ENCODE results near the gene HDAC4. TPM values are rescaled to one million over a fixed set of nuclear protein-coding genes. Genes with fewer than 3 reads are reported as not detected.

Gene HDAC4
- total RNA-seq, 2 experiments from 2014 or later: 30.0 to 35.8 TPM

- Mint-ChIP-seq H3K27ac (no peak overlapping the region), H3K4me3 (no peak overlapping the region), H3K36me3 (peaks cover 31% of the 10 kb centered on the region), H3K4me1 (ENCODE audit: low read depth) (no peaks in the 10 kb centered on the region), H3K27me3 (no peaks in the 10 kb centered on the region), H3K9me3 (no peaks in the 10 kb centered on the region)
- ChIA-PET POLR2A (no interaction called here), CTCF (no interaction called here)
- intact Hi-C loops (cut with micrococcal nuclease): no loop called here
- no peak for DNase-seq
Measured at GRCh38 chr2:239054921-239055320, 345.9 kb downstream of the HDAC4 start.

GRCh38 chr2:239053801-239054503 is 346.9 kb downstream of the HDAC4 start:
- Mint-ChIP-seq H3K27me3 (no peaks in the 10 kb centered on the region), H3K9me3 (no peaks in the 10 kb centered on the region), H3K36me3 (peaks cover 31% of the 10 kb centered on the region), H3K4me3 (no peak overlapping the region), H3K27ac (no peak overlapping the region), H3K4me1 (ENCODE audit: low read depth) (no peaks in the 10 kb centered on the region)
- no peak for DNase-seq
- intact Hi-C loops (cut with micrococcal nuclease): no loop called here
- ChIA-PET POLR2A (no interaction called here), CTCF (no interaction called here)

- CTCF ChIA-PET: no interaction called here
- no peaks in the 10 kb centered on the region for H3K4me1 Mint-ChIP-seq (ENCODE audit: low read depth)
- H3K9me3 Mint-ChIP-seq: no peaks in the 10 kb centered on the region
- H3K27ac Mint-ChIP-seq: no peak overlapping the region
- H3K27me3 Mint-ChIP-seq: no peaks in the 10 kb centered on the region
- intact Hi-C loops (cut with micrococcal nuclease): no loop called here
- no peak overlapping the region for H3K4me3 Mint-ChIP-seq
- POLR2A ChIA-PET: no interaction called here
- H3K36me3 Mint-ChIP-seq: peaks cover 31% of the 10 kb centered on the region
- DNase-seq: no peak
Measured at GRCh38 chr2:239052798-239053665, 347.8 kb downstream of the HDAC4 start.

- ChIA-PET POLR2A (no interaction called here), CTCF (no interaction called here)
- Mint-ChIP-seq H3K27ac (no peak overlapping the region), H3K4me3 (no peak overlapping the region), H3K36me3 (peaks cover 31% of the 10 kb centered on the region), H3K9me3 (no peaks in the 10 kb centered on the region), H3K27me3 (no peaks in the 10 kb centered on the region), H3K4me1 (ENCODE audit: low read depth) (no peaks in the 10 kb centered on the region)
- DNase-seq: no peak
- intact Hi-C loops (cut with micrococcal nuclease): no loop called here
Measured at GRCh38 chr2:239051891-239052445, 348.9 kb downstream of the HDAC4 start.

- no peaks in the 10 kb centered on the region for H3K4me1 Mint-ChIP-seq (ENCODE audit: low read depth)
- ChIA-PET CTCF (no interaction called here), POLR2A (no interaction called here)
- H3K36me3 Mint-ChIP-seq: peaks cover 31% of the 10 kb centered on the region
- H3K4me3 Mint-ChIP-seq: no peak overlapping the region
- no peak overlapping the region for H3K27ac Mint-ChIP-seq
- H3K9me3 Mint-ChIP-seq: no peaks in the 10 kb centered on the region
- H3K27me3 Mint-ChIP-seq: no peaks in the 10 kb centered on the region
- intact Hi-C loops (cut with micrococcal nuclease): no loop called here
- no peak for DNase-seq
Measured at GRCh38 chr2:239050252-239050649, 350.6 kb downstream of the HDAC4 start.

GRCh38 chr2:239049421-239050251 is 351.2 kb downstream of the HDAC4 start:
- no peak overlapping the region for H3K27ac Mint-ChIP-seq
- POLR2A ChIA-PET: no interaction called here

GRCh38 chr2:239048736-239049135 is 352.1 kb downstream of the HDAC4 start:
- Mint-ChIP-seq H3K4me3 (no peak overlapping the region), H3K4me1 (ENCODE audit: low read depth) (no peaks in the 10 kb centered on the region), H3K27ac (no peak overlapping the region), H3K36me3 (peaks cover 16% of the 10 kb centered on the region), H3K9me3 (no peaks in the 10 kb centered on the region), H3K27me3 (no peaks in the 10 kb centered on the region)
- no peak for DNase-seq
- POLR2A ChIA-PET: no interaction called here
- CTCF ChIA-PET: no interaction called here
- intact Hi-C loops (cut with micrococcal nuclease): no loop called here

More at GRCh38 chr2:239049421-239050251, 351.2 kb downstream of the HDAC4 start:
- CTCF ChIA-PET: no interaction called here
- intact Hi-C loops (cut with micrococcal nuclease): no loop called here
- Mint-ChIP-seq H3K9me3 (no peaks in the 10 kb centered on the region), H3K36me3 (peaks cover 25% of the 10 kb centered on the region), H3K4me1 (ENCODE audit: low read depth) (no peaks in the 10 kb centered on the region), H3K4me3 (no peak overlapping the region), H3K27me3 (no peaks in the 10 kb centered on the region)
- no peak for DNase-seq

GRCh38 chr2:239047861-239048260 is 353.0 kb downstream of the HDAC4 start:
- Mint-ChIP-seq H3K36me3 (peaks cover 9% of the 10 kb centered on the region), H3K27me3 (no peaks in the 10 kb centered on the region), H3K27ac (no peak overlapping the region), H3K9me3 (no peaks in the 10 kb centered on the region), H3K4me1 (ENCODE audit: low read depth) (no peaks in the 10 kb centered on the region), H3K4me3 (no peak overlapping the region)
- CTCF ChIA-PET: no interaction called here
- intact Hi-C loops (cut with micrococcal nuclease): no loop called here
- DNase-seq: no peak
- POLR2A ChIA-PET: no interaction called here

GRCh38 chr2:239047420-239047819 is 353.4 kb downstream of the HDAC4 start:
- POLR2A ChIA-PET: no interaction called here
- CTCF ChIA-PET: no interaction called here
- no peak overlapping the region for H3K27ac Mint-ChIP-seq
- H3K9me3 Mint-ChIP-seq: no peaks in the 10 kb centered on the region
- no peaks in the 10 kb centered on the region for H3K27me3 Mint-ChIP-seq
- H3K4me1 Mint-ChIP-seq (ENCODE audit: low read depth): no peaks in the 10 kb centered on the region
- intact Hi-C loops (cut with micrococcal nuclease): no loop called here
- peaks cover 5% of the 10 kb centered on the region for H3K36me3 Mint-ChIP-seq
- no peak overlapping the region for H3K4me3 Mint-ChIP-seq
- no peak for DNase-seq

GRCh38 chr2:239046822-239047221 is 354.0 kb downstream of the HDAC4 start:
- CTCF ChIA-PET: no interaction called here
- H3K9me3 Mint-ChIP-seq: no peaks in the 10 kb centered on the region
- H3K27me3 Mint-ChIP-seq: no peaks in the 10 kb centered on the region
- H3K4me3 Mint-ChIP-seq: no peak overlapping the region
- POLR2A ChIA-PET: no interaction called here
- DNase-seq: no peak
- no peak overlapping the region for H3K27ac Mint-ChIP-seq
- intact Hi-C loops (cut with micrococcal nuclease): no loop called here
- H3K36me3 Mint-ChIP-seq: peaks cover 1% of the 10 kb centered on the region
- no peaks in the 10 kb centered on the region for H3K4me1 Mint-ChIP-seq (ENCODE audit: low read depth)

- Mint-ChIP-seq H3K36me3 (no peaks in the 10 kb centered on the region), H3K4me1 (ENCODE audit: low read depth) (no peaks in the 10 kb centered on the region), H3K9me3 (no peaks in the 10 kb centered on the region), H3K27ac (no peak overlapping the region), H3K4me3 (no peak overlapping the region), H3K27me3 (no peaks in the 10 kb centered on the region)
- ChIA-PET POLR2A (no interaction called here), CTCF (no interaction called here)
- no peak for DNase-seq
- intact Hi-C loops (cut with micrococcal nuclease): no loop called here
Measured at GRCh38 chr2:239044336-239044735, 356.5 kb downstream of the HDAC4 start.

GRCh38 chr2:239043326-239043725 is 357.5 kb downstream of the HDAC4 start:
- Mint-ChIP-seq H3K4me1 (ENCODE audit: low read depth) (no peaks in the 10 kb centered on the region), H3K36me3 (no peaks in the 10 kb centered on the region), H3K27me3 (no peaks in the 10 kb centered on the region), H3K4me3 (no peak overlapping the region), H3K27ac (no peak overlapping the region), H3K9me3 (no peaks in the 10 kb centered on the region)
- no peak for DNase-seq
- intact Hi-C loops (cut with micrococcal nuclease): no loop called here
- POLR2A ChIA-PET: no interaction called here
- CTCF ChIA-PET: no interaction called here

Measured in activated CD4-positive, alpha-beta memory T cell treated with anti-CD3 and anti-CD28 coated beads for 36 hours (primary cell).